K562 (cell line): ENCODE data around the gene LY6G6D. TPM values are rescaled to one million over a fixed set of nuclear protein-coding genes. Genes with fewer than 3 reads are reported as not detected.

Experiments
- ATAC-seq: fragments of 200-7000 bp; cut with Tn5 transposase; 3 replicates; pipeline ENCODE4 v1.9.1; 2020; ENCODE audit warnings: moderate library complexity
- BruUV-seq: library from RNA; stranded (reverse); fragments of 400-500 nt; replicated peaks from 2 replicates; lab custom pipeline; 2021; lab: Mats Ljungman, UMichigan
- CTCF ChIA-PET: fragments of 300-600 bp; formaldehyde crosslinking; extraction: SDS; loops from one replicate; lab custom pipeline; 2021; ENCODE audit warnings: low intra/inter-chr PET ratio; lab: Yijun Ruan, JAX
- POLR2A ChIA-PET: fragments of 300-600, 350-650 bp; sonication (Branson Sonifier 250); formaldehyde crosslinking; extraction: SDS; loops from one replicate; lab custom pipeline; 2021; ENCODE audit warnings: antibody characterized with exemption, inconsistent platforms; lab: Yijun Ruan, JAX
- DNase-seq, 4 experiments: peaks; one replicate each; pipeline versions ENCODE4 v3.0.0 to v3.0.0-alpha.2; 2011 to 2018; ENCODE audit warnings: low spot score in 3 of 4, mixed read lengths in 3 of 4; ENCODE audit errors: extremely low read depth in 1 of 4
- FAIRE-seq: peaks from 2 replicates; lab custom pipeline; 2011; peaks lifted over from hg19 to GRCh38; lab: Jason Lieb, UNC
- H2AFZ ChIP-seq: 2 replicates; pipeline ENCODE4 v1.6.0; 2011; ENCODE audit warnings: low read depth, low read length, control low read depth, inconsistent platforms
- H3K27ac ChIP-seq: fragments of 200-600 bp; 3 replicates; pipeline ENCODE4 v1.8.0; 2011; ENCODE audit warnings: low read depth, mild to moderate bottlenecking, control low read depth, inconsistent platforms, low read length, moderate library complexity, mixed read lengths; ENCODE audit errors: extremely low read depth
- H3K27me3 ChIP-seq, 2 experiments: fragments of 300-600 bp in 1 of 2; 2 replicates in 1 of 2; 3 replicates in 1 of 2; pipeline versions ENCODE4 v1.6.0 to v1.8.0; 2011; ENCODE audit warnings: inconsistent platforms in 2 of 2, low read length in 2 of 2, mild to moderate bottlenecking in 1 of 2, mixed read lengths in 1 of 2, moderate library complexity in 1 of 2; ENCODE audit not compliant: control insufficient read depth in 2 of 2, insufficient read depth in 2 of 2
- H3K36me3 ChIP-seq: fragments of 300-600 bp; 3 replicates; pipeline ENCODE4 v1.8.0; 2011; ENCODE audit warnings: mild to moderate bottlenecking, low read length, inconsistent platforms; ENCODE audit not compliant: control insufficient read depth, insufficient read depth
- H3K4me1 ChIP-seq, 2 experiments: fragments of 200-600 bp in 1 of 2; replicated peaks in 1 of 2; 2 replicates in 1 of 2; 3 replicates in 1 of 2; pipeline versions ENCODE4 v1.5.1 to v1.8.0; 2011; ENCODE audit warnings: inconsistent platforms in 2 of 2, low read length in 2 of 2, mild to moderate bottlenecking in 1 of 2, mixed read lengths in 1 of 2, moderate library complexity in 1 of 2; ENCODE audit not compliant: control insufficient read depth in 2 of 2, insufficient read depth in 2 of 2
- H3K4me2 ChIP-seq: 2 replicates; pipeline ENCODE4 v1.6.1; 2011; ENCODE audit warnings: low read length, control low read depth, inconsistent platforms, mixed read lengths; ENCODE audit not compliant: insufficient read depth
- H3K4me3 ChIP-seq: fragments of 200-600 bp; sonication (generic), shearing (Covaris generic); 2 replicates; pipeline ENCODE4 v1.5.1; 2016; ENCODE audit warnings: control low read depth, inconsistent platforms
- H3K79me2 ChIP-seq: fragments of 200-600 bp; 3 replicates; pipeline ENCODE4 v1.8.0; 2011; ENCODE audit warnings: low read length, inconsistent platforms; ENCODE audit not compliant: control insufficient read depth, insufficient read depth
- H3K9ac ChIP-seq, 2 experiments: 2 replicates each; pipeline versions ENCODE4 v1.6.0 to v1.6.1; 2011; ENCODE audit warnings: low read depth in 2 of 2, low read length in 2 of 2, control low read depth in 1 of 2, inconsistent platforms in 1 of 2, mild to moderate bottlenecking in 1 of 2, mixed read lengths in 1 of 2; ENCODE audit not compliant: insufficient read depth in 1 of 2
- H3K9me1 ChIP-seq: one replicate; pipeline ENCODE4 v1.6.0; 2011; ENCODE audit warnings: inconsistent platforms, mild to moderate bottlenecking, low read length, moderate library complexity; ENCODE audit not compliant: control insufficient read depth, insufficient read depth
- H3K9me3 ChIP-seq: replicated peaks from 2 replicates; pipeline ENCODE4 v1.5.1; 2011; ENCODE audit warnings: low read depth, low read length, inconsistent platforms; ENCODE audit not compliant: control insufficient read depth, insufficient read depth
- H4K20me1 ChIP-seq: replicated peaks from 2 replicates; pipeline ENCODE4 v1.6.1; 2011; ENCODE audit warnings: low read length, inconsistent platforms, mixed read lengths; ENCODE audit not compliant: control insufficient read depth, insufficient read depth
- CHD1 ChIP-seq: fragments of 200-600 bp; sonication (generic); IDR thresholded peaks from one replicate; pipeline ENCODE4 v1.6.1; 2012; ENCODE audit warnings: mild to moderate bottlenecking, moderate library complexity, low read length, inconsistent platforms
- DDX20 ChIP-seq: fragments of 450-650 bp; IDR thresholded peaks from 2 replicates; pipeline ENCODE4 v1.6.1; 2016; ENCODE audit warnings: missing genetic modification characterization, low read depth, mild to moderate bottlenecking, missing compliant biosample characterization, moderate library complexity
- EHMT2 ChIP-seq: fragments of 450-650 bp; IDR thresholded peaks from 2 replicates; pipeline ENCODE4 v1.6.1; 2018; ENCODE audit warnings: antibody characterized with exemption
- GABPB2 ChIP-seq: fragments of 250-450 bp; sonication (Bioruptor Pico); conservative IDR thresholded peaks from 2 replicates; pipeline ENCODE4 v1.5.1; 2021; ENCODE audit warnings: mild to moderate bottlenecking
- HDAC1 ChIP-seq, 2 experiments: fragments of 450-650 bp; IDR thresholded peaks; 2 replicates each; pipeline ENCODE4 v1.6.1; 2016 to 2017; ENCODE audit warnings: inconsistent platforms in 1 of 2, mild to moderate bottlenecking in 1 of 2, moderate library complexity in 1 of 2
- HLTF ChIP-seq: fragments of 450-650 bp; IDR thresholded peaks from 2 replicates; pipeline ENCODE4 v1.6.1; 2016
- HNRNPLL ChIP-seq: fragments of 200-400 bp; formaldehyde crosslinking; IDR thresholded peaks from 2 replicates; pipeline ENCODE4 v1.6.1; 2017; ENCODE audit warnings: low read length, low read depth, mild to moderate bottlenecking; ENCODE audit not compliant: poor library complexity, severe bottlenecking
- POLR2G ChIP-seq: fragments of 200-400 bp; formaldehyde crosslinking; IDR thresholded peaks from 2 replicates; pipeline ENCODE4 v1.6.1; 2017; ENCODE audit warnings: low read depth, mild to moderate bottlenecking, antibody characterized with exemption, low read length, moderate library complexity
- PTRF ChIP-seq: fragments of 450-650 bp; IDR thresholded peaks from 2 replicates; pipeline ENCODE4 v1.6.1; 2016; ENCODE audit warnings: mild to moderate bottlenecking, missing genetic modification characterization, missing compliant biosample characterization
- SMARCE1 ChIP-seq: fragments of 450-650 bp; IDR thresholded peaks from 2 replicates; pipeline ENCODE4 v1.7.1; 2016; ENCODE audit warnings: mild to moderate bottlenecking
- TCFL5 ChIP-seq: fragments of 250-450 bp; sonication (Bioruptor Pico); conservative IDR thresholded peaks from 2 replicates; pipeline ENCODE4 v1.6.1; 2021; ENCODE audit warnings: mild to moderate bottlenecking, moderate library complexity, matching md5 sums
- ZNF12 ChIP-seq: sonication (generic); formaldehyde crosslinking; IDR thresholded peaks from 2 replicates; pipeline ENCODE4 v1.4.0; 2020; ENCODE audit warnings: mild to moderate bottlenecking, missing genetic modification reagents
- ZNF444 ChIP-seq: fragments of 250-450 bp; sonication (Bioruptor Pico); IDR thresholded peaks from 2 replicates; pipeline ENCODE4 v1.4.0; 2020; ENCODE audit warnings: mild to moderate bottlenecking, moderate library complexity
- WGBS: fragments of 100-300 bp; shearing (Covaris generic); methylation state at CpG from one replicate; pipeline ENCODE4 v1.1.6; 2016; ENCODE audit warnings: low coverage, mixed read lengths; ENCODE audit not compliant: insufficient coverage; ENCODE audit errors: missing lambda C conversion rate; 5-methylcytosine and 5-hydroxymethylcytosine counted together
- in situ Hi-C: fragments of 300-500 bp; cut with MboI; formaldehyde crosslinking; loops from 4 replicates; pipeline ENCODE4 v1.15.0; 2018; ENCODE audit warnings: inconsistent platforms, mixed read lengths
- intact Hi-C: fragments of 100-400 bp; cut with micrococcal nuclease; formaldehyde crosslinking; loops from 2 replicates; pipeline ENCODE4 v1.14.2; 2022
- polyA plus RNA-seq, 8 experiments: library from polyadenylated mRNA; depleted of rRNA in 4 of 8; stranded (reverse) in 5 of 8; unstranded in 3 of 8; fragments of >200 nt; fragmentation: Nextera tagmentation in 2 of 8; fragmentation: Illumina TruSeq in 1 of 8; extraction: Ambion mirVana in 2 of 8; extraction: Trizol in 1 of 8; gene quantifications; 2 replicates each; pipeline versions ENCODE4 v1.2.1 to v1.2.3, GENCODE V29; 2011 to 2014; ENCODE audit warnings: inconsistent platforms in 1 of 8, missing spikeins in 1 of 8
- total RNA-seq, 7 experiments: library from RNA; depleted of rRNA in 6 of 7; stranded (reverse); fragments of >200 nt in 6 of 7; fragmentation: Illumina TruSeq in 2 of 7; extraction: Trizol in 2 of 7; gene quantifications; 2 replicates each; pipeline versions ENCODE4 v1.2.1 to v1.2.3, GENCODE V29; 2011 to 2021; ENCODE audit warnings: low replicate concordance in 1 of 7
- TF ChIP-seq, protein P1 (sequence below), 2 experiments: fragments of 450-650 bp; formaldehyde crosslinking in 1 of 2; IDR thresholded peaks; 2 replicates each; pipeline versions ENCODE4 v1.4.0 to v1.6.1; 2014 to 2020; ENCODE audit warnings: mild to moderate bottlenecking in 2 of 2, borderline replicate concordance in 1 of 2, low read depth in 1 of 2

Gene LY6G6D
- total and polyA plus RNA-seq, 9 of the 15 experiments (the other 6 are each of a cell fraction or from before 2014, with no cell fraction given): 0.30 to 0.38 TPM; not detected in 7

DNA sequence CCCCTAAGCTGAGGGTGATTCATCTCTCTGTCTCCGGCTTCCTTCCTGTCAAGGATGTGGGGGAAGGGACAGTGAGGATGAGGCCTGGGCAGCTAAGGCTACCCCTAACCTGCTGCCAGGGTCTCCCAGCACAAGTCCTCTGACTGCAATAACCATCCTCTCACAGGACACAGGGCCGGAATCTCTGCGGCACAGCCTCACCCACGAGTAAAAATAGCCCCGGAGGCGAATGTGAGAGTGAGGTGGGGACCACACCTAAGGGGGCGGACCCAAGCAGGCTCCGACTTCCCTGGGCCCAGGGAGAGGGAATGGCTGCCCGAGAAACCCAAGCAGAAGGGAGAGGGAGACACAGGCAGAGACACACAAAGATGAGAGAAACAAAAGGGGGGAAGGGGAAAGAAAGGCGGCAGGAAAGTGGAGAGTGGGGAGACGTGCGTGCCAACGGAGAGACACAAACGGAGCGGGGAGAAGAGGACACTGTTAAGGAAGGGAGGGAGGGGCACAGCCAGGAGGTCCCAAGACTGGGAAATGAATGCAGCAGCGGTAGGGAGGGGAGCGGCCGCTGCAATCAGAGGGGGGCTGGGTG lies 19.8 kb downstream of the LY6G6D start:
- H4K20me1 ChIP-seq: peaks cover 24% of the 10 kb centered on the region
- intact Hi-C loops (loop anchor here (1.0 to 10.0 kb wide), 4 partner anchors 32 to 240 kb away; partner anchors contain the start of genes ABHD16A, DXO and VARS1), in situ Hi-C loops (no loop called here)
- DNase-seq: peak; percentile 85 to 96 (median 90)
- peaks cover 43 to 54% of the 10 kb centered on the region in 2 experiments for H3K4me1 ChIP-seq
- POLR2A ChIA-PET: interaction anchor here (0.5 to 13.1 kb wide), 27 partner anchors 9 to 216 kb away, joined by 3 to 236 read pairs (median 4); partner anchors contain the start of genes ABHD16A, BAG6, C6orf47 and CSNK2B
- peak overlapping the region; percentile 99 for H3K9ac ChIP-seq
- CTCF ChIA-PET: interaction anchor here (0.5 kb wide), 1 partner anchor 129 kb away, joined by 4 read pairs; no protein-coding TSS in a partner anchor
- peak; percentile 48 for ATAC-seq
- H3K4me2 ChIP-seq: peak overlapping the region; percentile 100
- FAIRE-seq: peak; percentile 86
- WGBS: under 1% methylated on average over 18 of the region's 18 CpGs
- H3K4me3 ChIP-seq: peak overlapping the region; percentile 77
- no peaks in the 10 kb centered on the region for H3K9me1 ChIP-seq
- H3K27ac ChIP-seq: peak overlapping the region; percentile 95
- no peaks in the 10 kb centered on the region for H3K9me3 ChIP-seq
- H3K79me2 ChIP-seq: peaks cover 79% of the 10 kb centered on the region
- BruUV-seq: no TSS peak
- H2AFZ ChIP-seq: no peak overlapping the region
- no peaks in the 10 kb centered on the region for H3K27me3 ChIP-seq
- H3K36me3 ChIP-seq: peaks cover 56% of the 10 kb centered on the region
- TF ChIP-seq, protein P1, sequence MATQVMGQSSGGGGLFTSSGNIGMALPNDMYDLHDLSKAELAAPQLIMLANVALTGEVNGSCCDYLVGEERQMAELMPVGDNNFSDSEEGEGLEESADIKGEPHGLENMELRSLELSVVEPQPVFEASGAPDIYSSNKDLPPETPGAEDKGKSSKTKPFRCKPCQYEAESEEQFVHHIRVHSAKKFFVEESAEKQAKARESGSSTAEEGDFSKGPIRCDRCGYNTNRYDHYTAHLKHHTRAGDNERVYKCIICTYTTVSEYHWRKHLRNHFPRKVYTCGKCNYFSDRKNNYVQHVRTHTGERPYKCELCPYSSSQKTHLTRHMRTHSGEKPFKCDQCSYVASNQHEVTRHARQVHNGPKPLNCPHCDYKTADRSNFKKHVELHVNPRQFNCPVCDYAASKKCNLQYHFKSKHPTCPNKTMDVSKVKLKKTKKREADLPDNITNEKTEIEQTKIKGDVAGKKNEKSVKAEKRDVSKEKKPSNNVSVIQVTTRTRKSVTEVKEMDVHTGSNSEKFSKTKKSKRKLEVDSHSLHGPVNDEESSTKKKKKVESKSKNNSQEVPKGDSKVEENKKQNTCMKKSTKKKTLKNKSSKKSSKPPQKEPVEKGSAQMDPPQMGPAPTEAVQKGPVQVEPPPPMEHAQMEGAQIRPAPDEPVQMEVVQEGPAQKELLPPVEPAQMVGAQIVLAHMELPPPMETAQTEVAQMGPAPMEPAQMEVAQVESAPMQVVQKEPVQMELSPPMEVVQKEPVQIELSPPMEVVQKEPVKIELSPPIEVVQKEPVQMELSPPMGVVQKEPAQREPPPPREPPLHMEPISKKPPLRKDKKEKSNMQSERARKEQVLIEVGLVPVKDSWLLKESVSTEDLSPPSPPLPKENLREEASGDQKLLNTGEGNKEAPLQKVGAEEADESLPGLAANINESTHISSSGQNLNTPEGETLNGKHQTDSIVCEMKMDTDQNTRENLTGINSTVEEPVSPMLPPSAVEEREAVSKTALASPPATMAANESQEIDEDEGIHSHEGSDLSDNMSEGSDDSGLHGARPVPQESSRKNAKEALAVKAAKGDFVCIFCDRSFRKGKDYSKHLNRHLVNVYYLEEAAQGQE (IDR thresholded peaks at IDR 0.05; ENCODE audit: borderline replicate concordance): no peak
- TF ChIP-seq, protein P1 (CRISPR knock-in tag; IDR thresholded peaks at IDR 0.05; ENCODE audit: low read depth): peak; percentile 62; the same call in 1 of the 2 replicates
- TF ChIP-seq CHD1 (peak; percentile 93), ZNF12 (CRISPR knock-in tag) (peak; percentile 72; the same call in 1 of the 2 replicates), HLTF (peak; percentile 95), EHMT2 (peak; percentile 74), POLR2G (peak; percentile 77), PTRF (tag) (no peak), HDAC1 (IDR thresholded peaks at IDR 0.05) (peak in 1 of 2 experiments; percentile 97; a peak in 2 of 4 replicates), GABPB2 (CRISPR knock-in tag) (no peak), HNRNPLL (peak; percentile 26), ZNF444 (CRISPR knock-in tag) (no peak), SMARCE1 (no peak), DDX20 (tag) (no peak), TCFL5 (no peak)
